Vagina (tissue), 2 donors: ENCODE data around the gene NRXN3.

ENCODE experiments used
- POLR2A ChIP-seq, 2 donors: fragments of 450-650 bp; IDR thresholded peaks; one replicate each; pipeline ENCODE4 v1.6.1; 2017; ENCODE audit warnings: antibody characterized with exemption in 2 of 2, mild to moderate bottlenecking in 2 of 2, moderate library complexity in 2 of 2
- TF ChIP-seq, protein P1 (sequence below), 3 experiments: fragments of 450-650 bp in 2 of 3; fragments of 200-600 bp in 1 of 3; sonication (generic) in 1 of 3; IDR thresholded peaks; one replicate each; pipeline ENCODE4 v1.5.1; 2017 to 2019; ENCODE audit warnings: antibody characterized with exemption in 3 of 3, mild to moderate bottlenecking in 2 of 3, moderate library complexity in 2 of 3

DNA sequence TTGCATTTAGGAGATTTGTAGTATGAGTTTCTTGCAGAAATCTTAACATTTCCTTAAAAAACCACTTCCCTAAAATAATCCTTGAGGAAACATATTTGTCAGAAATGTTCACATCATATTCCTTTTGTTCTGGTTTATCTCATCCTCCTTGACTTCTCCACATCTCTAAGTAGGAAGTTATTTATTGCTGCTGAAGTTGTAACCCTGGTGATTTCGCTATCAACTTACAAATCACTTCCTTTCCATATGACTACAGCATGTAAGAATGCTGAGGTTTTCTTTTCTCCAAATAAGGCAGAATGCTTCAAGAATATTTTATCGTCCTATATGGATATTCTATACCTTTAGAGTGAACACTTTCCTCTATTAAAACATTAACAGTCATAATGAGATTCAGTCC is 751.7 kb downstream of the NRXN3 start:
- TF ChIP-seq, protein P1, sequence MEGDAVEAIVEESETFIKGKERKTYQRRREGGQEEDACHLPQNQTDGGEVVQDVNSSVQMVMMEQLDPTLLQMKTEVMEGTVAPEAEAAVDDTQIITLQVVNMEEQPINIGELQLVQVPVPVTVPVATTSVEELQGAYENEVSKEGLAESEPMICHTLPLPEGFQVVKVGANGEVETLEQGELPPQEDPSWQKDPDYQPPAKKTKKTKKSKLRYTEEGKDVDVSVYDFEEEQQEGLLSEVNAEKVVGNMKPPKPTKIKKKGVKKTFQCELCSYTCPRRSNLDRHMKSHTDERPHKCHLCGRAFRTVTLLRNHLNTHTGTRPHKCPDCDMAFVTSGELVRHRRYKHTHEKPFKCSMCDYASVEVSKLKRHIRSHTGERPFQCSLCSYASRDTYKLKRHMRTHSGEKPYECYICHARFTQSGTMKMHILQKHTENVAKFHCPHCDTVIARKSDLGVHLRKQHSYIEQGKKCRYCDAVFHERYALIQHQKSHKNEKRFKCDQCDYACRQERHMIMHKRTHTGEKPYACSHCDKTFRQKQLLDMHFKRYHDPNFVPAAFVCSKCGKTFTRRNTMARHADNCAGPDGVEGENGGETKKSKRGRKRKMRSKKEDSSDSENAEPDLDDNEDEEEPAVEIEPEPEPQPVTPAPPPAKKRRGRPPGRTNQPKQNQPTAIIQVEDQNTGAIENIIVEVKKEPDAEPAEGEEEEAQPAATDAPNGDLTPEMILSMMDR (IDR thresholded peaks at IDR 0.05) = no peak
- TF ChIP-seq POLR2A (IDR thresholded peaks at IDR 0.05) = no peak
